ENCODE results near the gene GLRA1.

The GLRA1 gene

GRCh38 chr5:151772846-151773561 lies 151.6 kb downstream of the GLRA1 start:
- no peaks in the 10 kb centered on the region for H3K27me3 Mint-ChIP-seq
- H3K4me3 Mint-ChIP-seq = peak overlapping the region; percentile 90
- peak overlapping the region; percentile 86 for H3K27ac Mint-ChIP-seq
- no peak for DNase-seq
- peaks cover 48% of the 10 kb centered on the region for H3K4me1 Mint-ChIP-seq (ENCODE audit: low read depth)
- H3K36me3 Mint-ChIP-seq (ENCODE audit: low read depth) = peaks cover 59% of the 10 kb centered on the region
- H3K9me3 Mint-ChIP-seq = no peaks in the 10 kb centered on the region
